ENCODE data around the gene TEX2. TPM values are rescaled to one million over a fixed set of nuclear protein-coding genes. Genes with fewer than 3 reads are reported as not detected.
A peak's percentile ranks its signal among the peaks of the same experiment; 100 is the strongest.

TEX2 gene
- total RNA-seq = 55.4 TPM
- long read RNA-seq, full-length matches to known transcripts = 12 of 56 reads
- long read RNA-seq, partial matches to known transcripts = 37 of 56 reads
- long read RNA-seq, other reads (novel, unspliced or antisense) = 7 of 56 reads

GRCh38 chr17:64263000-64263766 lies at the start of gene TEX2:
Gene TEX2, minus strand, starts transcription at chr17:64263260. Its CDS starts 49,043 bp downstream, at chr17:64214217.
- intact Hi-C loops (cut with micrococcal nuclease) = loop anchor here (5.0 kb wide), 1 partner anchor 116 kb away; no protein-coding TSS in a partner anchor

GRCh38 chr17:64309710-64310109 lies 46.6 kb upstream of the TEX2 start:
- ATAC-seq (peak; percentile 57), DNase-seq (no peak)
- intact Hi-C loops (cut with micrococcal nuclease) = no loop called here

More at GRCh38 chr17:64263000-64263766, at the start of gene TEX2:
- DNase-seq (peak; percentile 95), ATAC-seq (peak; percentile 93)

GRCh38 chr17:64309021-64309420 lies 46.0 kb upstream of the TEX2 start:
- intact Hi-C loops (cut with micrococcal nuclease) = no loop called here

GRCh38 chr17:64306850-64307463 lies 43.9 kb upstream of the TEX2 start:
- DNase-seq = peak; percentile 74
- peak; percentile 63 for ATAC-seq
- intact Hi-C loops (cut with micrococcal nuclease) = no loop called here

More at GRCh38 chr17:64309021-64309420, 46.0 kb upstream of the TEX2 start:
- ATAC-seq (no peak), DNase-seq (no peak)

- DNase-seq (no peak), ATAC-seq (no peak)
- intact Hi-C loops (cut with micrococcal nuclease) = no loop called here
Observed at GRCh38 chr17:64304551-64304950, 41.5 kb upstream of the TEX2 start.

- DNase-seq (no peak), ATAC-seq (no peak)
- intact Hi-C loops (cut with micrococcal nuclease) = no loop called here
Observed at GRCh38 chr17:64300699-64300965, 37.6 kb upstream of the TEX2 start.

GRCh38 chr17:64297467-64298088 lies 34.5 kb upstream of the TEX2 start:
- no peak for ATAC-seq
- no peak for DNase-seq
- intact Hi-C loops (cut with micrococcal nuclease) = no loop called here

GRCh38 chr17:64296246-64296645 lies 33.2 kb upstream of the TEX2 start:
- intact Hi-C loops (cut with micrococcal nuclease) = no loop called here
- DNase-seq (no peak), ATAC-seq (no peak)

- intact Hi-C loops (cut with micrococcal nuclease) = no loop called here
- ATAC-seq = no peak
- no peak for DNase-seq
Observed at GRCh38 chr17:64295146-64295545, 32.1 kb upstream of the TEX2 start.

GRCh38 chr17:64291268-64291851 lies 28.3 kb upstream of the TEX2 start:
- no peak for ATAC-seq
- DNase-seq = no peak
- intact Hi-C loops (cut with micrococcal nuclease) = no loop called here

- intact Hi-C loops (cut with micrococcal nuclease) = no loop called here
- ATAC-seq (peak; percentile 63), DNase-seq (no peak)
Observed at GRCh38 chr17:64289741-64290141, 26.7 kb upstream of the TEX2 start.

- ATAC-seq (no peak), DNase-seq (no peak)
- intact Hi-C loops (cut with micrococcal nuclease) = loop anchor here (5.0 kb wide), 1 partner anchor 135 kb away; no protein-coding TSS in a partner anchor
Observed at GRCh38 chr17:64282753-64283080, 19.7 kb upstream of the TEX2 start.

- ATAC-seq = peak; percentile 39
- intact Hi-C loops (cut with micrococcal nuclease) = loop anchor here (5.0 kb wide), 1 partner anchor 135 kb away; no protein-coding TSS in a partner anchor
- DNase-seq = peak; percentile 48
Observed at GRCh38 chr17:64281962-64282752, 19.1 kb upstream of the TEX2 start.

GRCh38 chr17:64278614-64279013 lies 15.6 kb upstream of the TEX2 start:
- DNase-seq = no peak
- intact Hi-C loops (cut with micrococcal nuclease) = no loop called here
- ATAC-seq = peak; percentile 5

GRCh38 chr17:64277831-64278562 lies 14.9 kb upstream of the TEX2 start:
- intact Hi-C loops (cut with micrococcal nuclease) = no loop called here
- DNase-seq (no peak), ATAC-seq (peak; percentile 77)

GRCh38 chr17:64276961-64277505 lies 14.0 kb upstream of the TEX2 start:
- ATAC-seq (peak; percentile 47), DNase-seq (no peak)
- intact Hi-C loops (cut with micrococcal nuclease) = no loop called here

GRCh38 chr17:64275016-64275415 lies 12.0 kb upstream of the TEX2 start:
- ATAC-seq = no peak

GRCh38 chr17:64273006-64273405 lies 9.9 kb upstream of the TEX2 start:
- intact Hi-C loops (cut with micrococcal nuclease) = no loop called here
- ATAC-seq (no peak), DNase-seq (no peak)

More at GRCh38 chr17:64275016-64275415, 12.0 kb upstream of the TEX2 start:
- intact Hi-C loops (cut with micrococcal nuclease) = no loop called here
- no peak for DNase-seq
